NCI-H1048 (cell line): ENCODE data around the gene ZNF84.

Experiments used
- DNase-seq: peaks from one replicate; lab custom pipeline; 2025; lab: John Stamatoyannopoulos, UW

The ZNF84 gene

GRCh38 chr12:133037207-133038005 is at the start of gene ZNF84:
Gene ZNF84, plus strand, starts transcription at chr12:133037509. Its CDS starts 3,959 bp downstream, at chr12:133041468.
- DNase-seq = peak; percentile 100

- DNase-seq = no peak
These were observed 38.6 kb upstream of the ZNF84 start for GRCh38 chr12:132998741-132999140.

GRCh38 chr12:133010657-133011297 is 26.5 kb upstream of the ZNF84 start:
- DNase-seq = no peak

GRCh38 chr12:133023566-133023965 is 13.7 kb upstream of the ZNF84 start:
- no peak for DNase-seq

GRCh38 chr12:133026996-133027395 is 10.3 kb upstream of the ZNF84 start:
- DNase-seq = no peak

GRCh38 chr12:133038118-133038709 is 905 bp downstream of the ZNF84 start:
- DNase-seq = no peak

GRCh38 chr12:133046698-133047097 is 9.4 kb downstream of the ZNF84 start:
- DNase-seq = no peak

- DNase-seq = no peak
These were observed 20.1 kb downstream of the ZNF84 start for GRCh38 chr12:133057446-133057845.

GRCh38 chr12:133058203-133059113 is 21.1 kb downstream of the ZNF84 start:
- no peak for DNase-seq

- DNase-seq = no peak
These were observed 24.6 kb downstream of the ZNF84 start for GRCh38 chr12:133061954-133062353.

GRCh38 chr12:133063556-133063955 is 26.2 kb downstream of the ZNF84 start:
- DNase-seq = no peak

GRCh38 chr12:133073836-133074235 is 36.5 kb downstream of the ZNF84 start:
- DNase-seq = no peak

- no peak for DNase-seq
These were observed 42.7 kb downstream of the ZNF84 start for GRCh38 chr12:133080026-133080367.

GRCh38 chr12:133080368-133081158 is 43.3 kb downstream of the ZNF84 start, which contains the start of gene ZNF140:
Gene ZNF140, plus strand, starts transcription at chr12:133080923. Its CDS starts 398 bp downstream, at chr12:133081321.
- no peak for DNase-seq

- no peak for DNase-seq
These were observed 44.0 kb downstream of the ZNF84 start for GRCh38 chr12:133081159-133081780.

- no peak for DNase-seq
These were observed 46.0 kb downstream of the ZNF84 start for GRCh38 chr12:133083345-133083744.

- DNase-seq = no peak
These were observed 68.3 kb downstream of the ZNF84 start for GRCh38 chr12:133105620-133106019.

- DNase-seq = no peak
These were observed 68.9 kb downstream of the ZNF84 start for GRCh38 chr12:133106253-133106652.

- DNase-seq = no peak
These were observed 69.8 kb downstream of the ZNF84 start for GRCh38 chr12:133107121-133107520.

- DNase-seq = no peak
These were observed 70.8 kb downstream of the ZNF84 start for GRCh38 chr12:133108150-133108549.
